Fibroblast of skin of right biceps (primary cell): ENCODE results near the gene CRB1.
"Not testable (repeated sequence)": the region's sequence is repeated elsewhere in the genome, so short reads cannot be mapped to it uniquely, and the experiment has no call there.

Experiments used
- DNase-seq: peaks from one replicate; pipeline ENCODE4 v3.0.0-alpha.2; 2013

CRB1 gene

GRCh38 chr1:197466813-197467212 lies 198.8 kb downstream of the CRB1 start:
- no peak for DNase-seq

DNA sequence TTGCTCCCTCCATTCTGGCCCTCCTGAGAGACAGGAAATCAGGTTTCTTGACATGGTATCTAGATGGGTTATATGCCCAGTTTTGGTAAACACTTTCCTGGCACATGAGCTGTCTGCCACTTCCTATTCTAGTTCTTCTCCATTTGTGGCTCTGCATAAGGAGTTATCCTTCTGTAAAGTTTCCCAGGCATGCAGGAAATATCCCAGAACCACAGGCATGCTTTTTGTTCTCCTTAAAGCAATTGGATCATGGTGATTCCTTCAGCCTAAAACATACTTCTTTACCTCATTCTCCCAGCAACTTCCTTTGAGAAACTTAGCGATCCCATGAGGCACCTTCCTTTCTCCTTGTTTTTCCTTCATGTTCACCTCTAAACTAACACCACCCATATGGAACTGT lies 199.8 kb downstream of the CRB1 start:
- DNase-seq, result peak; percentile 73

- no peak for DNase-seq
Observed at GRCh38 chr1:197468543-197469175, 200.6 kb downstream of the CRB1 start.

DNA sequence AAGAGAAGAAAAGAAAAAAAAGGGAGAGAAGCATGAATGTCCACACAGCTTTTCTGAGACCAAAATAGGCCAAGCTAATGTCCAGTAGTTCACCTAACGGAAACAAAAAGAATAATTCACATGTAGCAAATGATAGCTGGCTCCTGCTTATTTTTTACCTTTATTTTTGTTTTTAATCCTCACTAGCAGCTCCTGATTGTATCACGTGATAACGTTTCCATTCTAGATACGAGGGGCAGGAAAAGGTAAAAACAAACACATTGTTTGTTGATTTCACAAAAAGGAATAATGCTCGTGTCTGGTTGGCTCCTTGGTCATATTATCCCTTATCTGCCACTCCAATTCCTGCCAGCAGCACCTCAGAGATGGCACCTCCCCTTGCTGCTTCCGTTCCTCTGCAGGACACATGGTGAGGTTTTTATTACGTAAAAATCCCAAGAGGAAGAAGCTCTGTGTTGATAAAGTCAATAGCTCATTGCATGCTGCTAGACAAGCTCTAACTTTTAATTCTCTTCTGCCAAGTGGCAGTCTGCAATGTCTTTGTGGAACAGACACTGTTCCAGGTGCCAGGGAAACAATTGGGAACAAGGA lies 201.7 kb downstream of the CRB1 start:
- DNase-seq, result no peak

- DNase-seq, result no peak
Observed at GRCh38 chr1:197470330-197470729, 202.3 kb downstream of the CRB1 start.

DNA sequence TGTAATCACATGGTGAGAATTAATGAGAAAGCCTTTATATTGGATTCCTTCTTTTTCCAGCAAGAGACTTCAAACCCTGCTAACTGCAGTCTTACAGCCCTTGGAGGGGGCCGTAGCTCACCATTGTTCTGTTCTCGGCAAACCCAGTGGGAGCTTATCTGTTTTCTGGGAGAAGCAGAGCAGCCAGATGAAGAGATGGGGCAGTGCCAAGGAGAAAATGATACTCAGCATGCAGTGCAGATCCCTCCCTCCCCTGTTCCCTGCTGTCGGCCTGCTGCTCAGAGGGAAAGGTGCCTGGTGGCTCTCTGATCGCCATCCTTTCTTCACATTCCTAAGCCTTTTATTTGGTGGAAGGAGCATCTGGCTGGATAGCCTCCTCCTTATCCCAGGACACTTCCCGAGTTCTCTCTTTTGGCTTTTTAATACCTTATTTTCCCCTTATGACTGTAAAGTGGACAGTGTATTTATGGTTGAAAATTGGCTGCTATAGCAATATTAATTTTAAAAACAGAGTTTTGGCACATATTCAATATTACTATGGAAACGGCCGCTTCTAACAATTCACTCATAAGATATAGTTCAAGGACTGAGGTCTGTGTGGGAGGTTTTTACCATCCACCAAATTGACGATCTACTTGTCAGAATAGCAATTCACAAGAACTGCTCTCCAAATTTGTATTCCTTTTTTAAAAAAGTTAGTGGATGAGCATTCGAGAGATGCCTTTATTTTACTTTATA lies 203.4 kb downstream of the CRB1 start:
- DNase-seq, result peak; percentile 2

- DNase-seq, result peak; percentile 61
Observed at GRCh38 chr1:197472141-197472540, 204.1 kb downstream of the CRB1 start.

- DNase-seq, result no peak
Observed at GRCh38 chr1:197480446-197480845, 212.4 kb downstream of the CRB1 start.

- DNase-seq, result no peak
Observed at GRCh38 chr1:197481101-197481500, 213.0 kb downstream of the CRB1 start.

DNA sequence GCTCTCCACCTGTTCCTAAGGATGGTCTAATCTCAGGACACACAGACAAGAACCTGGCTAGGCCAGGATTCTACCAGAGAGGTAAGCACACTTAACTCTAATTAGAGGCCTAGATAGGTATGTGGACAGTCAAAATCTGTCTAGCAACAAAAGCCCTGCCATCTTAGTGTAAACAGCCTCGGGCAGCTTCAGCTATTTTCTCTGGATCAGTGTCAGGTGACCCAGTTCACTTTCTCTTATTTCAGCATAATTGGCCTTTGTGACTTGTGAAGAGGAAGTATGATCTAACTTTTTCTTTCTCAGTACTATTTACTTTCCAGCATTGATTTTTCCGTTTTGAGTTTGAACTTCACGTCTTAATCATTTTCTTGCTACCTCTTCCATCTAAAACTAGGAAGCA lies 217.7 kb downstream of the CRB1 start:
- no peak for DNase-seq

DNA sequence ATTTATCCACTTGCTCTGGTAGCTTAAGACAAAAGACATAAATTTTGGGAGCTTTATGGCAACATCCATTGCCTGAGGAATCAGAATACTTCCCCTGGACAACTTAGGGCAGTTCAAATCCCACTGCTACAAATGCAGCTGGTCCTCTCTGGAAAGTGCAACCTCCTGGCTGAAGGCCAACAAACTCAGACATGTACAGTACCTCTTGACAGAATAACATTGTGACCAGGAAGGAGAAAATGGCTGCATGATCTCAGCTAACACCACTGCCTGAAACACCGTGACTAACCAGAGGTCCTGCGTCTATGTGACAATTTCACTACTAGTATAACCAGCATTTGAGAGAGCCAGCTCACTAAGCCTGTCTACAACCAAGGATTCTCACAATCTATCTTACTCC lies 218.9 kb downstream of the CRB1 start:
- DNase-seq, result no peak

- DNase-seq, result not testable (repeated sequence)
Observed at GRCh38 chr1:197491505-197491904, 223.5 kb downstream of the CRB1 start.

- DNase-seq, result no peak
Observed at GRCh38 chr1:197496722-197497121, 228.7 kb downstream of the CRB1 start.

DNA sequence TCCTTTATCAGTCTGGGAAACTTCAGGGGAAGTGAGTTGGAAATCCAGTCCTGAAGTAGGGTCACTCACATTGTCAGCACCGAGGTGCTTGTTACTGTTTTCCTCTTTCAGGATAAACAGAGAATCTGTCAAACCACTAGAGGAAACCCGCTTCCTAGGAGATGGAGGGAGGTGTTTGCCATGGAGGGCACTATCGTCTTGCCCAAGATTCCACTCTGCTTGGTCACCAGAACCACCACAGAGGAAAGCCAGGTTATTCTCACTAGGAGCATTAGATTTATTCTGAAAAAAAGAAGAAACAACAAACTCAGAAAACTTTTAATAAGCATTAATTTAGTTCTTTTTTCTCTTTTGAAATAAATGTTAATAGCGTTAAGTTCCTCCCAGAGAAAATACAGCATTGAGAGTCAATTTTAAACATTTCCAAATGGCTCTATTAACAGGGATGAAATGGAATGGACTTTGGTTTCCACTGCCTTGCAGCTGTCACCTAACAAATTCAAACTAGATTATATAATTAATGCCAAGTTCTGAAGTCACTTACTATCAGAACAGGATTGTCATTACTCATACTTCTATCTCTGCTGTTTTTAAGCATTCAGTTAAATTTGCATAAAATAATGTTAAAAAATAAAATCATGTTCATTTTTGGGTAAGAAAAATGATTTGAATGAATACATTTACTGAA lies 242.8 kb downstream of the CRB1 start:
- DNase-seq, result no peak

- DNase-seq, result no peak
Observed at GRCh38 chr1:197515421-197515820, 247.4 kb downstream of the CRB1 start.

DNA sequence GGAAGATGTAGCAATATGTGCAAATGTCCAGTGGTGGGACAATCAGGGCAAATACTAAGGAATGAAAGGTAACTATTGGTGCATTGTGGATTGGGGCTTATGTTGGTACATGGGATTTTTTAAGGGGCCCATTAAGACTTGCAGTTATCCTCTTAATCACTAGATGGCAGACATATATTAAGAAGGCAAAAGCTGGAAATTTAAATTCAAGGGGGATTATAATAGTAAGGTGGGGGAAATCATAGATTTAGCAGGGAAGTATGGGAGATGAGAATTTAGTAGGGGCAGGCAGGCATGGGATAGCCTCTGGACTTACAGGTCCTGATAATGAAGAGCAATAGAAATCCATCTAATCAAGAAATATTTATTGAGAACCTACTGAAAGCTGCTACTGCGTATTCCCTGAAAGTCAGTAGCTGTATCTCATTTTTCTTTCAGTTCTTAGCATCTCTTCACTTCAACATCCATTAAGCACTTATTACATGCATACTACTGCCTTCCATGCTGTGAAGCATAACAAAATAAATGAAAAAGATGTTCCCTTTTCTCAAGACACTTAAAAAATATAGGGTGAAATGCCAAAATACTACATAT lies 251.8 kb downstream of the CRB1 start:
- DNase-seq, result peak; percentile 14

DNA sequence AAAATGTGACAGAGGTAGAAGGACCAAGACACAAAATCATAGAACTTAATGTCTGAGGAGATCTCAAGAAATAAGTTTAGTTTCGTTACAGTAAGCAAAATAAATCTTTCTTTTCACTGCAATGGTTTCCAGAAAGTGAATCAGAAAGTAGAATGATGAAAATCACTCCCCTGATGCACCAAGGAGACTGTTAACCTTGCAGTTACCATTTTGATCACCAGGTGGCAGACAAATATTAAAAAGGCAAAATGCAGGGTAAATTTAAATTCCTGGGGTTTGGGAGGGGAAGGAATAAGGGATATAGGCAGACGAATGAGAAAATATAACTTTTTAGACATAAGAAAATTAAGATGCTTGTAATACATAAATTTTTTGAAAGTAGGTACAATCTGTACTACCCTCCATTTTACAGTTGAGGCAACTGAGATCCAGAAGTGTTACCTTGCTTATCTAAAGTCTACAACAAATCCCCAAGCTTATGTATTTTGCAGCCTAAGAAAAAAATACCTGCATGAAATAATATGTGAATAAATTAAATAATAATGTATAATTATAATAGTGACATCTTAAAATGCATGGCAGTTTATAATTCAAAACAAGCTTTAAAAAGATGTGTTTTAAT lies 253.2 kb downstream of the CRB1 start:
- peak; percentile 55 for DNase-seq

GRCh38 chr1:197526736-197527371 lies 258.8 kb downstream of the CRB1 start:
- DNase-seq, result peak; percentile 20
